HG03064 (cell line): Measurements from ENCODE around the gene RND2.

Source experiments
- ATAC-seq: cut with Tn5 transposase; IDR thresholded peaks from one replicate; pipeline ENCODE4 v1.9.1; 2021; ENCODE audit warnings: low read depth; ENCODE audit not compliant: unreplicated experiment

Gene RND2

DNA sequence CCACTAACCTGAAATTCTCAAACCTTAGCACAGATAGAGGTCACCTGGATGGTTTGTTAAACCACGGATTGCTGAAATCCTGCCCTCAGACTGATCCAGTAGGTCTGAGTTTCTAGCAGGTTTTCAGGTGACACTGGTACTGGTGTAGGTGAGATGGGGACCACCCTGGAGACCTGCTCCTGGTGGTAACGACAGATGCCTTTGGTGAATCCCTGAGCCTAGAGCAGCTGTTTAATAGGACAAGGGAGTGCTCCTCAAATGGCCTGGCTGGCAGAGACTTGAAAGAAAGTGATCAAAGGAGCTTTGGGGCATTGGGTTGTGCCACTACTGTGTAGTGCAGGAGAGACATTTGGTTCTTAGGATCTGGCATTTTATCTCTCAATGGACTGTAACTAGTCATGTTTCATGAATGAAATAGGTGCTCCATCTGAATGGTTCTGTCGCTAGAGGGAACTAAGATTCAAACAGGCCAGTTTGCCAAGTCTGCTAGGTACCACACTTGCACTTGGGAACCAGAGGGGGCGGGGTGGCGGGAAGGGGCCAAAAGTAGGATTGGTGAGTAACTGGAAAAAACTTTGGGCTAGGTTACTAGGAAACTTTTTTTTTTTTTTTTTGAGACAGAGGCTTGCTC lies 21.4 kb upstream of the RND2 start:
- no peak for ATAC-seq

- ATAC-seq = no peak
These were observed 18.1 kb upstream of the RND2 start, which contains the start of gene IFI35 for GRCh38 chr17:43006639-43007551. Gene IFI35 (plus strand): TSS chr17:43006784. CDS start chr17:43006948, 164 bp downstream.

GRCh38 chr17:43010667-43011308 lies 14.2 kb upstream of the RND2 start:
- ATAC-seq = no peak

DNA sequence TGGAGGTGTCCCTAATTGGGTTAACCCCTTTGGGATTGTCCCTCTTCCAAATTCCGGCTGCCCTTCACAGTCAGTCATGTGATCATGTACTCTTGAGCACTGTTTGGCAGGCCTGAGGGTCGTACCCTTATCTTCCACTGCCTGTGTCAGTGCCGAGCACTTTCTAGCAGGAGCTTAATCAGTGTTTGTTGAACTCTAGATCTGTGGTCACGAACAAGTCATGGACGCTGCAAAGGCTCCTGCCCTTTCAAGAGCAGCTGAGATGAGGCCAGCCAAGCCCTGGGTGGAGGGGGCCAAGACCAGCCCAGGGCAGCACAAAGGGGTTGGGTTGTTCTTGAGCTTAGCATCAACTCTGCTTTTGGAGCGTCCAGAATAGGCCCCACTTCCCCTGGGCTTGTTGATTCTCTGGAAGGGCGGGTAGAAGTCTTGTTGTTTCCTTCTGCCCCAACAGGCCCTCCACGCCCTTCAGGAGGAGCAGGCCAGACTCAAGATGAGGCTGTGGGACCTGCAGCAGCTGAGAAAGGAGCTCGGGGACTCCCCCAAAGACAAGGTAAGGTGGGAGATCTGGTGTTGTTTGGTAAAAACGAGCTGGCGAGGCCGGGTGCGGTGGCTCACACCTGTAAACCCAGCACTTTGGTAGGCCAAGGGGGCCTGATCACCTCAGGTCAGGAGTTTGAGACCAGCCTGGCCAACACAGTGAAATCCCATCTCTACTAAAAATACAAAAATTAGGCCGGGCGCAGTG lies 13.1 kb upstream of the RND2 start:
- no peak for ATAC-seq

DNA sequence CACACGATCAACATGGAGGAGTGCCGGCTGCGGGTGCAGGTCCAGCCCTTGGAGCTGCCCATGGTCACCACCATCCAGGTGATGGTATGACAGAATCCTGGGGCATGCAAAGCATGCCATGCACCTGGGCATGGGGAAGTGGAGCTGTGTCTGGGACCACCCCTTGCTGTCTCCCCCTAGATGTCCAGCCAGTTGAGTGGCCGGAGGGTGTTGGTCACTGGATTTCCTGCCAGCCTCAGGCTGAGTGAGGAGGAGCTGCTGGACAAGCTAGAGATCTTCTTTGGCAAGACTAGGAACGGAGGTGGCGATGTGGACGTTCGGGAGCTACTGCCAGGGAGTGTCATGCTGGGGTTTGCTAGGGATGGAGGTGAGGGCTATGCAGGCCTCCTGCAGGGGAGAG lies 11.7 kb upstream of the RND2 start:
- no peak for ATAC-seq

- no peak for ATAC-seq
These were observed 10.9 kb upstream of the RND2 start for GRCh38 chr17:43014020-43014648.

GRCh38 chr17:43014649-43015542 lies 10.1 kb upstream of the RND2 start:
- ATAC-seq = no peak

- ATAC-seq = no peak
These were observed 9.5 kb upstream of the RND2 start for GRCh38 chr17:43015579-43015978.

- ATAC-seq = no peak
These were observed 8.8 kb upstream of the RND2 start for GRCh38 chr17:43016216-43016615.

DNA sequence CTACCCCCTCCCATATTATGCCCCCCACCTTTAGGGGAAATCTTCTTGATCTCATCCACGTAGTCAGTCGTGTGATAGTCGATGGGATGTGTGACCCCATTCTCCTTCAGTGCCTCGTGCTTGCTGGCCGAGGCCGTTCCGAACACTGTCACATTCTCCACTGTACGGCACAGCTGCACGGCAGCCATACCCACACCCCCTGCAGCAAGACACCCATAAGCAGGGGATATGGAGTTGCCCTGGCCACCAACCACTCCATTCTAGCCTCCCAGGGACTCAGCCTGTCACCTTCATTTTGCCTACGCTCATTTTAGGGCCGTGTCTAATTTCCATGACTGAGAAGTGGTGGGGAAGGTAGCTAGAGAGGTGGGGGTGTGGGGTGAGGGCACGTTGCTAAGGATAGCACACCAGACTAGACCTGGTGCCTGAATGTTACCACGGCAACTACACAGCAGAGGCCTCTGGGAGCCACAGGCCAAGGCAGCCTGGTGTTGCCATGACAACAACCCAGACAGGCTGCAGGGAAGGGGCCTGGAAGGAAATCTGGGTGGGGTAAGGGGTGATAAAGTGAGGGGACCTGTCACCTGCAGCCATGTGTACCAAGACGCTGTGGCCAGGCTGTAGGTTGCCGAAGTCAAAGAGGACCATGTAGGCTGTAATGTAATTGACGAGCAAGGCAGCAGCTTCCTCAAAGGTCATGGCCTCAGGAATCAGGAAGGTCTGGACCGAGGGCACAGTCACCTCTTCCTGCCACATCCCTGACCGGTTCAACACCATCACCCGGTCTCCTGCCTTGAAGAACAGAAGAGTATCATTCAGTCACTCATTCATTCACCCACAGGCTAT lies 6.8 kb upstream of the RND2 start:
- no peak for ATAC-seq

DNA sequence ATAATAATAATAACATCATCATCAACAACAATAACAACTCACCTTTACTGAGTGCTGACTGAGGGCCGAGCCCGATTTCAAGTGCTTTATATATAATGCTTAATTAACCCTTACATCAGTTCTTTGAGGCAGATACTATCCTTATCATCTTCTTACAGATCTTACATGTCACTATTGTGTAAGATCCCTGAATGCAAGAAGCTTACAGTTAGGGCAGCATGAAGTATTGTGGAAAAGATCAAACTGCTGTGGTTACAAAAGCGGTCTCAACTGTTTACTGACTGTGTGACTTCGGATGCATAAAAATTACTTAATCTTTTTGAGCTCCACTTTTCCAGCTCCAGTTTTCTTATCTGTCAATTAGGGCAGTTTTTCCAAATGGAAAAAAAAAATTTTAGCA lies 6.1 kb upstream of the RND2 start:
- no peak for ATAC-seq

DNA sequence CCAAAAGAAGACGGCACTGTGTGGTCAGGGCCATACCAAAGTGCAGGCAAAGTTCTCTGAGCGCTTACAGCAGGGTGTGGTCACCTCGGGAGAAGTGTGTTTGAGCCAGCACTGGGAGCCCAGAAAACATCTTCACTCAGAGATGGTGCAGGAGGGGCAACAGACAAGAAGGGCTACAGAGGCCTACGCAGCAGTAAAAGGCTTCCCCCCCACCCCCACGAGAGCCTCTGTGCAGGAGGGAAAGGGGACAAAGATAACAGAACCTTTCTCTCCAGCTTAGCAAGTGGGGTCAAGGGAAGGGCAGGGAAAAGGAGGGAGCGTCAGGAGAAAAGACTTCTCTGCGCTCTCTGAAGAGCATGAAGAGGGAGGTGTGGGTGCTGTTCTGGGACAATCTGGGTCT lies 5.6 kb upstream of the RND2 start:
- ATAC-seq = no peak

DNA sequence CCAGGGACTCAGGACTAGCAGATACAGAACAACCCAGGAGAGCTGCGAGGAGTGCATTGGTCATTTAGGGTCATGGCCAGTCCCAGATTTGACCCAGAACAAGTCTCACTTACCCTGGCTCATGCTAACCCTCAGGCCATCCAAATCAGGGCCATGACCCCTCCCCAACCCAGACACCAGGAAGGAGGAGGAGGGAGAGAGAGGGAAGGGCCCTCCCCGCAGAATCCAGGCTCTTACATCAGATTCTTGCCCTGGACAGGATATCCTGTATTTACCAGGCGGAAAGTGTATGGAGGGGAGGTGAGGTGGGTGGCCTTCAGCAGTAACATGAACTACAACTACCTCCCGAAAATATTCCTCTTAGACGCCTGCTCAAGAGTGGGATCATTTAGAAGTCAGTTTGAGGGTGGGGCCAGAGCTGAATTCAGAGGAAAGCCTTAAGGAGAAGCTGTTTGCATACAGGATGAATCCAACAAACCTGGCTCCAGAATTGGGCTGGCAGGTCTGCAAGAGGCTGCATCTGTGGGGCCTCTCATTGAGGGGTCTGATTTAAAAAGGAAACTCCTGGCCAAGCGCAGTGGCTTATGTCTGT lies 4.9 kb upstream of the RND2 start:
- no peak for ATAC-seq

DNA sequence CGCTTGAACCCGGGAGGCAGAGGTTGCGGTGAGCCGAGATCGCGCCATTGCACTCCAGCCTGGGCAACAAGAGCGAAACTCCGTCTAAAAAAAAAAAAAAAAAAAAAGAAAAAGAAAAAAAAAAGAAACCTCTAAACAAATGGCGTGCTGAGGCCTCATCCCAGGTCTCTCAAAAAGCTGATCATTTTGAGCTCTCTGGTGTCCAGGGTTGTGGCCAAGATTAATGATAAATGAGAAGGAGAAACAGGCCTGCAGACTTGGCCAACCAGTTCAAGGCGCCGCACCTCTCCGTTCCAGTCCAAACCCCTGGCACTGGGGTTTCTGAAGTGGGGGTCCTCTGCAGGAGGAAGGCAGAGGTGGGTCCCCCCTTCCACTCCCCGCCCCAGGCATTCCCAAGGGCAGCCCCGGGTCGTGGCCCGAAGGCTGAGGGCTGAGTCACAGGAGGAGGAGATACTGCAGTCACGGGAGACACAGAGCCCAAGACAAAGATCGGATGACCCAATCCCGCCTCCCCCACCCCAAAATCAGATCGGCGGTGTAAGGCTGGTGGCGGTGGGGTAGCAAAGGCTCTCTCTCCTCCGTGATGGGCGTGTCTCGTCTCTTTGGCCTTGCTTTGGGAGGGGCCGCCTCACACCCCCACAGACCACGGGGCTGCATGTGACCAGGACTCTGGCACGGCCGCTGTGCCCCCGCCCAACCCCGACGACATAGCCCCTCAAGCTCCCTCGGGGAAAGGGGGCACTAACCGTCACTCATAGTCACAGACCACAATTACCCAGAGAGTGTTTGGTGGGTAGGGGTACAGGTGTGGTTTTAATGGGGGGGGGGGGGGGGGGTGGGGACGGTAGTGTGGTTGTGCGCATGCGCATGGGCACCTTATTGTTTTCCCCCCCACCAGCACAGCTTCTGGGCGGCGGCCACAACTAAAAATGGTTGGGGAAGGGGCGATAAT lies 4.0 kb upstream of the RND2 start:
- ATAC-seq = no peak

DNA sequence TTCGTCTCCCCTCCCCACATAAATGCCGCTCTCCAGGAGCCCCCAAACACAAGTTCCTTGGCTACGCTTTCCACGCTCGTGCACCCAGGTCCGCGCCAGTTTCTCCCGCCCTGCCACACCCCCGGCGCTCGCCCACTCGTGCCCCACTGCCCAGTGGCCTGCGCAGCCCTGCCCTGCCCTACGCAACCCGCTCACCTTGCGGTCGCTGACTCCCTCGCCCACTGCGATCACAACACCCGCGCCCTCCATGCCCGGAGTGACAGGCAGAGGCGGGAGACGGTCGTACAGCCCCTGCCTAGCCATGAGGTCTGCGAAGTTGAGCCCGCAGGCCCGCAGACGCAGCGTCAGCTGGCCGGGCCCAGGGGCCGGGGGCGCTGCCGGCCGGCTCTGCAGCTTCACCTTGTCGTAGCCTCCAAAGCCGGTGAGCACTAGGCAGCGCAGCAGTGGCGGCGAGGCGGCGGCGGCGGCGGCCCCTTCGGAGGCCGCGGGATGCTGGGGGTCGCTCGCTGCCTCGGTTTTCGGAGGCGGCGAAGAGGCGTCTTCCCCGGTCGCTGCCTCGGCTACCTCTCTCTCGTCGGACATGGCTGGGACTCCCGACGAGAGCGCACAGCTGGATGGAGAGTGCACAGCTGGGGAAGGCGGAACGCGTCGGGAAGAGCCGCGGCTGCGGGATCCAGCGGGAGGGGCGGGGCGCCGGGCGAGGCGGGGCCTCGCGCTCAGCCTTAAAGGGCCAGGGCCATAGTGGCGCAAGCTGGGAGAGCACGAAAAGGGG lies 3.1 kb upstream of the RND2 start, which contains the start of gene VAT1:
Gene VAT1 (minus strand): TSS at position 645 of the 772 bp plus-strand sequence. CDS start 63 bp downstream, at position 582.
- ATAC-seq = no peak

GRCh38 chr17:43025290-43025657 lies 243 bp downstream of the RND2 start:
- ATAC-seq = no peak
